G401.6 (cell line): ENCODE results near the gene CHSY1.

ENCODE experiments used
- FAIRE-seq: peaks from 2 replicates; lab custom pipeline; 2012; peaks lifted over from hg19 to GRCh38; lab: Jason Lieb, UNC

The CHSY1 gene

DNA sequence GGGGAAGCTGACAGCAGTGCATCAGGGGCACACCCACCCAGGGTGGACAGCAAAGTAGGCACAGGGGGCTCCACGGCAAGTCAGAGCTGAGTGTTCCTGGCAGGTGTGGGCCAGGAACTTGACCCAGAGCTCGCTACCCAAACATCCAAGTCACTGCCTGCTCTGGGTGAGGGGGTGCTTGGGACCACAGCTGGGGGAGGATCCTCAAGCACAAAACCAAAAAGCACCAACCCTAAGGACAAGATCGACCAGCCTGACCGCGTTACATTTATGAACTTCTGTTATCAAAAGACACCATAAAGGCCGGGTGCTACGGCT, 101.2 kb downstream of the CHSY1 start:
- no peak for FAIRE-seq

DNA sequence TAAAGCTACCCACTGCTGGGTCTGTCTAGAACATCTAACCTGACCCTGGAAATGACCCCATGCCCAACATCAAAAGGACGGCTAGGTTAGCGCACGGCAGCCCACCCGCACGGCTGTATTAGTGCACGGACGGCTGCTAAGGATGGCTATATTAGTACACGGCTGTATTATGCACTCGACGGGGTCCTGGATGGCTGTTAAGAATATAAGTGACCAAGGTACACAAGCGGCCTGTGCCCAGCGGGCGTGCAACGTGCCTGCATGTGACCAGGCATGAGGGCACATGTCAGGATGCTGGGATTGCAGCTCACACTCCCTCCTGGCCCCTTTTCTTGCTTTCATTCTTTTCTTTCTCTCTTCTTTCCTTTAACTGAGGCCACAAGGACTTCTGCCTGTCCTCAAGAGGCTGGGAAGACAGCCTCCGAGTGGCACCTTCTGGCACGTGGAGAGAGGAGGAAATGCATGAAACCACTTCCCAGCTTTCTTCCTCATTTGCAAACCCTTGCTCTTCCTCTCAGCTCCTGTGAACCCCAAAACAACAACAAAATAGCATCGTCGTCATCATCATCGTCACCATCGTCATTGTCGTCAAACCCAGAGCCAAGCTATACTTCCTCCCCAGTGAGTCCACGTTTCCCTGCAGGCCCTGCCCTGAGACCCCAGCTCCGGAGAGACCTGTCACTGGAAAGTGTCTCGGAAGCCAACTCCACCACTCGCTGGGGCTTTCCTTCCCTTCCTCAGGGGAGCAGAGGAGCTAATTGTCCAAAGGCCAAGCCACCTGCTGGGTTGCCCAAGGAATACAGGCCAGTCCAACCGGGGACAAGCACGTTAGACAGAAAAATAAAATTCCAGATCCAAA, 101.8 kb downstream of the CHSY1 start:
- no peak for FAIRE-seq

DNA sequence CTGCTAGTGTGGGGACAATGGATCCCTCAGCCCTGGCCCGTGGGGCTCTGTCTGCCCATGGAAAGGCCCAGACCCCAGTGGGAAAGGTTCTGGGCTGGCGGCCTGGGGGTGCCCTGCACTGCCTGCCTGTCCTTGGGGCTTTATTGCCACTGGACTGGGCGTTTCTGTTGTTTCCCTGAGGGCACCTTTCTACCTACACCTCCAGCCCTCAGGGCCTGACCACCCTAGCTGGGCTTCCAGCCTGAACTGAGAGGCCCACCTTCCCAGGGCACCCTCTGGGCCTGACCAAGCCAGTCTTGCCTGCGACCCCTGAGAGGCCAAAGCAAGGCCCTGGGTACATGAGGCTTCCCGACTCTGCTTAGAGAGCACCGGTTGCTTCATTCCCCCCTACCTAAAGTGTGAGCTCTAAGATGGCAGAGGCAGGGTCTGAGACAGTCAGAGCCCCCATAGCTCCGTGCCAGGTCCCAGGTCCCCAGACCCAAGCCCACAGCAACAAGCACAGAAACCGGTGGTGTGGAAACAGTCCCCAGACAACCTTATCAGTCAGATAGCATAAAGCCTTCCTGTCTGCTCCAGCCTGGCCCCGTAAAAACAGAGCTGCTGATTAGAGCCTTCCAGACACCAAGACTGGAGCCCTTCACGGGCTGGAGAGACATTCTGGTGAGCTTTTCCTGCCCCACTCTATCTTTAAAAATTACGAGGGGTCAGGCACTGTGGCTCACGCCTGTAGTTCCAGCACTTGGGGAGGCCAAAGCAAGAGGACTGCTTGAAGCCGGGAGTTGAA, 102.8 kb downstream of the CHSY1 start:
- FAIRE-seq: no peak

DNA sequence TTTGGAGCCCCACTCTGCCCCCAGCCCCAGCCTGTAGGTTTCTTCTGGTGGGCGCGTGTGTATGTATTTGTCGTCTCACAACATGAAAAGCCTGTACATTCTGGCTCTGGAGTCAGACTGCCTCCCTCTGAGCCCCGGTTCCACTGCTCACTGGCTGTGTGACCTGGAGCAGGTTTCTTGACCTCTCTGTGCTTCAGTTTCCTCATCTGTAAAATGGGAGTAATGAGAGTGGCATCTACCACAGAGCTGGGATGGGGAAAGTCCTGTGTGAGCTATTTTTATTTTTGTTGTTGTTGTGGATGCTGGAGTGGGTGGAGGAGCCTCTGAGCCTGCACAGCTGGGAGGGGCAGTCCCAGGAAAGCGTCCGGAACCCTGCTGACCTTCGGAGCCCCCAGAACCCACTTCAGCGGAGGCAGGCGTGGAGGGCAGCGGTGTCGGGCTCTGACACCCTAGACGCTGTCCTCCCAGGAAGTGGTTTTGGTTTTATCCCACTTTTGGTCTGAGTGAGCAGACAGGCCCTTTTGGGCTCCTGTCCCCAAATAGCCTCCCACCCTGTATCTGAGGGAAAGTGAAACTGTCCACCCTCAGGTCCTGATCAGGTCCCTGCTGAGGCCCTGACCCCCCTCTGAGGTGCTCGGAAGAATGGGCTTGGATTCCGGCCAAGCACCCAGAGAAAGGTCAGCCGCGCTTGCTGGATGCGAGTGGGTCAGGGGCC, 103.5 kb downstream of the CHSY1 start:
- FAIRE-seq: no peak

DNA sequence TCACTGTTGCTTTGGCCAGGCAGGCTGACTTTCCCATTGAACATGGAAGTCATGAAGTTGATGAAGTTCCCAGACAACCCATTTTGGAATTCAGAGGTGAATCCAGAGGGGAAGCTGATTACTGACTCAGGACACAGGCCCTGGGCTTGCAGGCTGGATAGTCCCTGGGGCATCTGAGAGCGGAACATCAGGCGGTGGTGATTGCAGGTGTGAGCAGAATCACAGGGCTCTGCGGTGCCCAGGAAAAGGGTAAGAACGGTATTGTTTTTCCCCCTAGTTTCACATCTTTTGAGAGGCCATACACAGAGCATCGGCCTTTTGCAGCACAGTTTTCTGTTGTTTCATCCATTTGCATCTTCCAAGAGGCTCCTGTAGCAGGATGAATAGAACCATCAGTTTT, 104.7 kb downstream of the CHSY1 start:
- no peak for FAIRE-seq

DNA sequence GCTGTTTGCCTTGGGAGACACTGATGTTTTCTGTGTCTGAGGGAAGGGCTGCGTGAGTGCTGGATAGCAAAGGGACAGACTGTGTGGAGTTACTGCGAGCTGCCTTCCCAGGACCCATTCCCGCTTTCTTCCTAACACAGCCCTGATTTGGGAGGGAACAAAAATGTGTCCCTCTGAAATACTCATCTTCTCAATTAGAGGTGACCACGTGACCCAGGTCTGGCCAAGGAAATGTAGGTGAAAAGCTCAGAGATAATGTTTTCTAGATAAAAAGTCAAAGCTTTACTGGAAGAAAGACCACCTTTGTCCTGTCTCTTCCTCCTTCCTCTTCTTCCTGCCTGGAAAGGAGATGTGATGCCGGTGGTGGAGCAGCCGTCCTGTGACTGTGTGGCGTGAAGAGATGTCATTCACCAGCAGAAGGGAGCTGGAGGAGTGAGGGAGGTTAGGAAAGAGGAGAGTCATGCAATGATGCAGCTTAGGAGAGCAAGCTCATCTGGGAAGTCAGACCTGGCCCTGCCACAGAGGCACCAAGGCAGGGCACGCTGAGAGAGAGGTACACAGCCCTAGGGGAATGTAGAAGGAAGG, 105.6 kb downstream of the CHSY1 start:
- no peak for FAIRE-seq

DNA sequence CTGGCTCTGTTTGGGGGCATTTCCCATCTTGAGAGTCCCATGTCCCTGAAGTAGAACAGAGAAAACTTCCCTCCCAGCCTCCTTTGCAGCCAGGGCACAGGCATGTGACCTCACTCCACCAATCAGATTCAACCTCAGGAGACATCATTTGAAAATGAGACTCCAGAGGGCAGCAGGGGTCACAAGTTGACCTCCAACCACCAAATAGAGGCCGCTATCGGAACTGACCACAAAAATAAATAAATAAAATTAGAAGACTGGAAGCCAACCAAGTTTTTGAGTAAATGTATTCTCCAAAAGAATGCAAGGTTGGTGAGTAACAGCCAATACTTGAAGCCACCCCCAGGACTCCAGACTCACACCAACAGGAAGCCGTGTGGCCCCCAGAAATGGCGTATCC, 106.5 kb downstream of the CHSY1 start:
- FAIRE-seq: no peak

DNA sequence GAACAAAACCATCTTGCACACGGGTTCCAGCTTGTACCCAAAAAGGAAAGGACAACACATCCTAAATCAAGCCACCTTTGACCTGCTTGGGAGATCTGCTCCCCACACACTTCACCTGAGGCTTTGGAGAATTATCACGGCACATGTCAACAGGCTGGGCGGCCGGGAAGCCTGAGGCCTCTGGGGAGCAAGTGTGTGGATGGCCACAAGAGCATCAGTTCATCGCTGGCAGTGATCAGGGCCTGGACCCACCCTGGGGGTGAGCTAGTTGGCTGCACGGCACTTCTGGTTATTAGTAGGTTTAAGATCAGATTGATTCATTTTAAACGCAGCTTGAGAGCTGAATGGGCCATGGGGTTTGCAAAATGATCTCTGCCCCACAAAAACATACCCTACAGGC, 108.5 kb downstream of the CHSY1 start:
- no peak for FAIRE-seq

DNA sequence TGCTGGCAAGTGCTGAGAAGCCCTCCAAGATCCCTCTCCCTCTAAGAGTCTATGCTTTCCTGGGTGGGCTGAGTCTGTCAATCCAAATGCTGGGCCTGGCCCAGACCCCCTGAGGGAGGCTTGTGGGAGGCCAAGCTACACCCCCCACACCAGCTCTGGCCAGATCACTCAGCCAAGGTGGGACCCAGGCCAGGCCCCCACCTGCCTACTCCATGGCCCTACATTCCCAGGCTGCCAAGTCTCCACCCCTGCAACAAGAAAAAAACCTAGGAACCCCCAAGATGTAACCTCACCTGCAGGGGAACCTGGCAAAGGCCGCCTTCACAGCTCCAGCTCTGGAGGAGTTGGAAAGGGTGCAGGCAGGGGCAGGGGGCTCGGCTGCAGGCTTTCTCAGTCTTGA, 109.1 kb downstream of the CHSY1 start:
- FAIRE-seq: no peak

DNA sequence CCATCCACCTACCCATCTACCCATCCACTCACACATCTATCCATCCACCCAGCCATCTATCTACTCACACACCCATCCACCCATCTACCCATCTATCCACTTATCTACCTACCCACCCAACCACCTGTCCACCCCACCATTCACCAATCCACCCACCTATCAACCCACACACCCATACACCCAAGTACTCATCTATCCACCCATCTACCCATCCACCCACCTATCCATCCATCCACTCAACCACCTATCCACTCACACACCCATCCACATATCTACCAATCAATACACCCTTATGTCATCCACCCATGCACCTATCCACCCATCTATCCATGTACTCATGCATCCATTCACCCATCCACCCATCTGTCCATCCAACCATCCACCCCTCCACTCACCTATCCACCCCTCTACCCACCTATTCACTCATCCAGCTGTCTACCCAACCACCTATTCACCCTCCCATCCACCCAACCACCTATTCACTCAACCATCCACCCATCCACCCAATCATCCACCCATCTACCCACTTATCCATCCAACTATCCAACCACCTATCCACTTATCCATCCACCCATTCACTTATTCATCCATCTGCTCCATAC, 109.8 kb downstream of the CHSY1 start:
- FAIRE-seq: no peak

DNA sequence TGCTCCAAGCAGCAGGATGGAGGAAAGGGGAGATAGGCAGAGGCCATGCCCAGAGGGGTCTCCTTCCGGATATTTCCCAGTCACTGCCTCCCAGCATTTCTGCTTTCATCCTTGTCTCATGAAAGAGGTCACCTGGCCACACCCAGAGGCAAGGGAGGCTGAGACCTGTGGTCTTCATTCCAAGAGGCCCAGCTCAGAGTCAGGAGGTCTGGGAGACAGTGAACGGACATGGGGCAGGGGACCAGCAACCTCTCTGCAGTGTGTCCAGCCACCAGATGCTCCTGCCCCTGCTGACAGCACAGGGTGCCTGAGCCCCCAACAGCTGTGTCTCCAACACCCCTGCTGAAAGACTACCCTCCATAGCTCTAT, 111.2 kb downstream of the CHSY1 start:
- no peak for FAIRE-seq

DNA sequence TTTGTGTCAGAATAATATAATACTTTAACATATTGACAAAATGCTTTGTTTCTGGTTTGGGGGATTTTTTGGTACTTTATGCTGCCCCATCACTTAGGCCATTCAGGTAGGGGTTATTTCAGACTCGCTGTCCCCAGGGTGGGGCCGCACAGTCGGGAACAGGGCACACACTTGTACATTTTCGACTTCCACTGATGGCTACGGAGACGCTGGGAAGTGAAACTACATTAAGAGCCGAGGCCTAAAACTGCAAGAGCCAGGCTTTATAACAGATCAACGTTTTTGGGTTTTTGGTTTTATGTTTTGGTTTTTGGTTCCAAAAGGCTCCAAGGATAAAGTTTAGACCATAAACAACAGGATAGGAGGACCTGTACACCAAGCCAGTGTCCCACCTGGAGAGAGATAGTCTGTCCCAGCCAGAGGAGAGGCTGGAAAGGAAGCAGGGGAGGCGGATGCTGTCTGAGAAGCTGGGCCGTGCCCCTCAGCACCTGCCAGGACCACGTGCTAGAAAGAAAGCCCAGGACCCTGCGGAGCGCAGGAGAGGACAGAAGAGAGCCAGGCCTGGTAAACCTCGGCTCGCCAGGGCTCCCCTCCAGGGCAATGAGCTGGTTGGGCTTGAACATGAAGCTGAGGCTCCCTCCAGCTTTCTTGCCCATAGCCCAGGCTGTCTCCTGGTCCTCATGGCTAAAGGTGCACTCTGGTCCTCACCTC, 111.7 kb downstream of the CHSY1 start:
- FAIRE-seq: no peak

DNA sequence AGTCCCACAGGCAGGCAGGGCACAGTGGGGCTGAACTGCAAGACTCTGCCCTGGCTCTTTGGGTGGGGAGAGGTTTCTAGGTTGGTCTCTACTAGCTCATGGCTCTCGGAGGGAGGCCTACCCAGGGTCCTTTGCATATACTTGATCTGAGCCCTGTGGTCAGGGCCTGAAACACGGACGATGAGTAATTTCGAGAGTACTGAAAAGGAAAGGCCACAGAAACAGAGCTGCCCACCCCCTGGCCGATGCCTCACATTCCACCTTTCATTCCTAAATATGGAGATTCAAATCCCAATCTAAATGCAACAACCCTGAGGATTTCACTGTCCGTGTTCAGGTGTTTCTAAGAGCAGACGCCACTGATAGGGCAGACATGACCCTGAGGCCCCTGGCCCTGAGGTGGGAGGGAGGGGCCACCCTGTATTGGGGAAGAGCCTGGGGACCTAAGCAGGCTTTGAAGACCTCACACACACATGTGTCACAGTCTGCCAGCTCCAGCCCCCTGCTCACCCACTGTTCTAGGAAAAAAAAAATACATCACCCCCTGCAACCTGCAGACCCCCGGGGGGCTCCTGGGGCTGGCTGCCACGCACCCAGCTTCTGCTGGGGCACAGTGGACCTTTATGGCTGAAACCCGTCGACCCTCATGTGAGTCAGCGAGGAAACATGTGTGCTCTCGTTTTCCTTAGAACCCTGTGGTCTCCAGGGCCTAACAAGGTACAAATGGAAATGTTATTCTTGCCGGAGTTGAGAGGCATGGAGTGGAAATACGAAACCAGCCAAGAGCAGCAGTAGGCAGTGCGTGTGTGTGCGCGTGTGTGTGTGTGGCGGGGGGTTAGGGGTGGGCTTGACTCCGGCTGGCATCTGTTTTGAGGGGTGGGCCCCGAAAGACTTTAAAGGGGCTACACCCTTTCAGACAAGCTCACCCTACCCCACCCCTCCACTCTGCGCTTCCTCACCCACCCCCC, 112.7 kb downstream of the CHSY1 start:
- FAIRE-seq: no peak

DNA sequence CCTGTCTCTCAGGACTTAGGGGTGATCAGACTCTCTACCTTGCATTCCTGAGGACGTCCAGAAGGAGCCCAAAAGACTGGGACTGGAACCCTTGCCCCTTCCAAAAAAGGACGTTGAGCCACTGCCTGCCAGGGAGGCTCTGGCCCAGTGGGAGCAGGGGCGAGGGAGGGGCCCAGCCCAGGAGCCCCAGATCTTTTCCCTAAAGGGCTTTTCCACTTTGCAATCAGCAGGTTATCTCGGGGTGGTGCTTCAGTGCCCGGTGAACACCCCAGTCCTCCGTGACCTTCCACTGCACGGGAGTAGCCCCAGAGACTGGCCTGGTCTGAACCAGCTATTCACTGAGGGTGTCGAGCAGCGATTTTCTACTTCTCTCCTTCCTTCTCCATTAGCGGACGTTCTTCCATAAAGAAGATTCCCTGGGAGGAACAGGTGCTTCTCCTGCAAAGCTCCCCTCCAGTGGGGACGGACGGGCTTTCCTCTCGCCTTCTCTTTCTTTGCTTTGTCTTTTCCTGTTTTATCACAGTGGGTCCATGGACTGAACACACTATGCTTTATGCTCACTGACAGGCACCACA, 113.7 kb downstream of the CHSY1 start:
- no peak for FAIRE-seq

DNA sequence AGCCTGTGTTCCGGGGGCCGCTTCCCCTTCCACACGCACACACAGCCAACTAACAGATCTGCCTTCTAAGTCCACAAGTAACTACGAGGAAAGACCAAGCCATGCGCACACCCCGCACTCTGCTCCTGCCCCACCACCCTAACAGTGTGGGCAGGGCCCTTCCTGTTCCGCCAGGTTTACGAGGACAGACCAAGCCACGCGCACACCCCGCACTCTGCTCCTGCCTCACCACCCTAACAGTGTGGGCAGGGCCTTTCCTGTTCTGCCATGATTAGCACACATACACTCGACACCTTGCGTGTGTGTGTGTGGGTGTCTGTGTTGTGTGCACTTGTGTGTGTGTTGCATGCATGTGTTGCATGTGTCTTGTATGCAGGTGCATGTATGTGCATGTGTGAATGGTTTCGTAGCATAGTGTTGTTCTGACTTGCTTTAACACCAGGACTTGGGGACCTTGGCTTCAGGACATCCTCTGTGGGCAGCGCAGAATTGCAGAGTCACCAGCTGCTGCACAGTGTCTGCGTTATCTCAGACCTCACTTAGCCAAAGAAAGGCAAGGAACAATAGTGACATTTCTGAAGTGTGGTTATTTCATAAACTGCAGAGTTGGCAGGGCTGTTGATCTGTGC, 114.4 kb downstream of the CHSY1 start:
- no peak for FAIRE-seq

DNA sequence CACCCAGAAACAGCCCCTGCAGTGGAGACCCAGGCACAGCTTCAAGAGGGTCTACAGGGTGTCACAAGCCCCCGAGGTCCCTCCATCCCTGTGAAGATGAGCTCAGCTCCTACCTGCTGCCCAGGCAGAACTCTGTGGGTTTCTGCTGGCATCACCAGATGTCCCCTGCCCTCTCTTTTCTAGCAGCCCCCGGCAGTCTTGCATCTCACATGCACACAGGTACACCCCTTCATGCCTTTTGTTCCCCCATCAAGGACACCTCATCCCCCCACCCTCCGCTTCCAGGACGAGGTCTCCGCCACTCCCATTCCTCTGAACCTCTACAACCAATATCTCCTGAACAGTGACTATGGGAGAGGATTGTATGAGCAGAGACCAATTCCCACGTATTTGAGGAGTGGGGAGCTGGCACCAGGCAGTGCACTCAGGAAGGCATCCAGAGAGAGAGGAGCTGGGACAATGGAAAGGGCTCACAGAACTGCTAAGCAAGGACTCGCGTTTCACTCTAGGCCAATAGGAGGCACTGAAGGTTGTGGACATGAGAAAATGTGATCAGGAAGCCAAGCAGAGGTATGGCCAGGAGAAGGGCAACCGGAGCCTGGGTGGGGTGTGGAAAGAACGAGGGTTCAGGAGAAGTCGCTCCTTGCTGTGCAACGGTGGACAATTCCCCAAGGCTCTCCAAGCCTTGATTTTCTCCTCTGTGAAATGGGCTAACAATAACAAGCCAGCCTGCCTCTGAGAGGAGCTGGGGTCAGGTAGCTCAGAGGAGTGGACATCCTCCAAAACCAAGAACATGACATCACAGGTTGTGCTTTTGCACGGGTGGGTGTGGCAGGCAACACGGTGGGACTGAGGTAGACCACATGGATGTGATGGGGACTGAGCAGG, 115.2 kb downstream of the CHSY1 start:
- FAIRE-seq: no peak

DNA sequence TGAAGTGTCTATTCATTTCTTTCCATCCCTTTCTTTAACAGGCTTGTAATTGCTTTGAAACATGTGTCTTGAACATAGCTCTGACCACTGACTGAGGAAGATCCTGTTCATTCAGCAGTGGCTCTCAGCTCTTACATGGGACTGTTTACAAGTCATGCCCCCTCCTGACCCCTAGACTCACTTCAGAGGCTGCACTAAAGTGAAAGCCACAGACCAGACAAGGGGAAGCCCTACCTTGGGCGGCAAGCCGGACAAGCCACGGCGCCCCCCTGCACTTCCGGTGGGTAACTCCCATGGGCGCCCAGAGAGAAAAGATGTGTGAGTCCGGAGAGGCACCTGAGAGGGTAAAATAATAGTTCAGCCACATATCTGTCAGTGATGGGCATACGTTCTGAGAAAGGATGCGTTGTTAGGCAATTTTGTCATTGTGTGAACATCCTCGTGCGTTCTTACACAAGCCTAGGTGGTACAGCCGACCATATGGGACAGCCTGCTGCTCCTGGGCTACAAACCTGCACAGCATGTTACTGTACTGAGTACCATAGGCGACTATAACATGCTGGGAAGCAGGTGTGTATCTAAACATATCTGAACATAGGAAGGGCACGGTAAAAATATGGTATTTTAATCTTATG, 116.2 kb downstream of the CHSY1 start:
- FAIRE-seq: no peak

DNA sequence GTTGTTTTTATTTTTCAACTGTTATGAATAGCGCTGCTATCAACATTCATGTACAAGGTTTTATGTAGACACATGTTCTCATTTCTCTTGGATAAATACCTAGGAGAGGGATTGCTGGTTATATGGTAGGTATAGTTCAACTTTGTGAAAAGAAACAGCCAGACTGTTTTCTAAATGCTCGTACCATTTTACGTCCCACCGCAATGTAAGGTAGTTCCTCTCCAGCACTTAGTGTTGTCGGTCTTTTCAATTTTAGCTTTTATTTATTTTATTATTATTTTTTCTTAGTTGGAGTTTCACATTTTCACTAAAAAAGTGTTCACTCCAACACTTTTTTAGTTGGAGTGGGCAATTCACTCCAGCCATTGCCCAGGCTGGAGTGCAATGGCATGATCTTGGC, 117.1 kb downstream of the CHSY1 start:
- FAIRE-seq: no peak
